ENCODE results near the gene GJB3. TPM values are rescaled to one million over a fixed set of nuclear protein-coding genes. Genes with fewer than 3 reads are reported as not detected.

GJB3 gene
- total and polyA plus RNA-seq, 4 donors: not detected

DNA sequence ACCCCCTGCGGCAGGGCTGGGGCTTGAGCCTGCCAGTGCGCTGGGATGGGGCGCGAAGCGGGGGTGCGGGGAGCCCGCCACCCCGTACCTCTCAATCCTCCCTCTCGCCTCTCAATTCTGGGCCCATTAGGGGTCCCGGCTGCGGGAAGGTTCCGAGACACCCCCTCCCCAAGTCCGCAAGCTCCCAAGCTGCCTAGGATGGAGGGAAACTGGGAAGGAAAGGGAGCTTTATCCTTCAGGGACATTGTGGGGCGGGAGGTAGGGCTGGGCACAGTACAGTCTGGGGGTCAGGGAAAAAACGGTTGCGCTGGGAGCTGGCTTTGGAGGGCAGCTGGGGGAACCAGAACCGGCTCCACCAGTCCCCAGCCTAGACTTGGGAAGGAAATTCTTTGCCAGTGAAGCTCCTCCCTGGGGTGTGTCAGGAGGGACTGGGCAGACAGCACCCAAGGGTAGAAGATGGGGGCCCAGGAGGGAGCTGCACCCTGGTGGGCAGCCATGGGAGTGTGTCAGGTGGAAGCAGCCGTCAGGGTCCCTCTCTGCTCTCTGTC is 904 bp downstream of the GJB3 start:
- no peak for DNase-seq (ENCODE audit: low read depth in 4 of 6, low spot score in 6 of 6)
- no peaks in the 10 kb centered on the region for H3K9me3 ChIP-seq (ENCODE audit: control insufficient read depth, insufficient read depth, low read length)
- H3K27ac ChIP-seq (ENCODE audit: low read depth, low read length): no peak overlapping the region
- H3K4me1 ChIP-seq (ENCODE audit: control insufficient read depth, insufficient read depth, low read length): peaks cover 15% of the 10 kb centered on the region
- peaks cover 6% of the 10 kb centered on the region for H3K36me3 ChIP-seq (ENCODE audit: control insufficient read depth, insufficient read depth, low read length)
- H3K27me3 ChIP-seq (ENCODE audit: control insufficient read depth, insufficient read depth, low read length): peaks cover 41% of the 10 kb centered on the region
- H3K4me3 ChIP-seq (ENCODE audit: low read depth, low read length): no peak overlapping the region
- WGBS (ENCODE audit: insufficient coverage): 2% methylated on average over 11 of the region's 18 CpGs

DNA sequence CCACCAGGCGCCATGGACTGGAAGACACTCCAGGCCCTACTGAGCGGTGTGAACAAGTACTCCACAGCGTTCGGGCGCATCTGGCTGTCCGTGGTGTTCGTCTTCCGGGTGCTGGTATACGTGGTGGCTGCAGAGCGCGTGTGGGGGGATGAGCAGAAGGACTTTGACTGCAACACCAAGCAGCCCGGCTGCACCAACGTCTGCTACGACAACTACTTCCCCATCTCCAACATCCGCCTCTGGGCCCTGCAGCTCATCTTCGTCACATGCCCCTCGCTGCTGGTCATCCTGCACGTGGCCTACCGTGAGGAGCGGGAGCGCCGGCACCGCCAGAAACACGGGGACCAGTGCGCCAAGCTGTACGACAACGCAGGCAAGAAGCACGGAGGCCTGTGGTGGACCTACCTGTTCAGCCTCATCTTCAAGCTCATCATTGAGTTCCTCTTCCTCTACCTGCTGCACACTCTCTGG is 3.8 kb downstream of the GJB3 start:
- H3K4me3 ChIP-seq (ENCODE audit: low read depth, low read length): no peak overlapping the region

DNA sequence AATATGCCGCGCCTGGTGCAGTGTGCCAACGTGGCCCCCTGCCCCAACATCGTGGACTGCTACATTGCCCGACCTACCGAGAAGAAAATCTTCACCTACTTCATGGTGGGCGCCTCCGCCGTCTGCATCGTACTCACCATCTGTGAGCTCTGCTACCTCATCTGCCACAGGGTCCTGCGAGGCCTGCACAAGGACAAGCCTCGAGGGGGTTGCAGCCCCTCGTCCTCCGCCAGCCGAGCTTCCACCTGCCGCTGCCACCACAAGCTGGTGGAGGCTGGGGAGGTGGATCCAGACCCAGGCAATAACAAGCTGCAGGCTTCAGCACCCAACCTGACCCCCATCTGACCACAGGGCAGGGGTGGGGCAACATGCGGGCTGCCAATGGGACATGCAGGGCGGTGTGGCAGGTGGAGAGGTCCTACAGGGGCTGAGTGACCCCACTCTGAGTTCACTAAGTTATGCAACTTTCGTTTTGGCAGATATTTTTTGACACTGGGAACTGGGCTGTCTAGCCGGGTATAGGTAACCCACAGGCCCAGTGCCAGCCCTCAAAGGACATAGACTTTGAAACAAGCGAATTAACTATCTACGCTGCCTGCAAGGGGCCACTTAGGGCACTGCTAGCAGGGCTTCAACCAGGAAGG is 4.3 kb downstream of the GJB3 start:
- Histone ChIP-seq H3K36me3 (ENCODE audit: control insufficient read depth, insufficient read depth, low read length) (peaks cover 6% of the 10 kb centered on the region), H3K4me1 (ENCODE audit: control insufficient read depth, insufficient read depth, low read length) (peaks cover 18% of the 10 kb centered on the region), H3K27ac (ENCODE audit: low read depth, low read length) (no peak overlapping the region), H3K4me3 (ENCODE audit: low read depth, low read length) (no peak overlapping the region), H3K9me3 (ENCODE audit: control insufficient read depth, insufficient read depth, low read length) (no peaks in the 10 kb centered on the region), H3K27me3 (ENCODE audit: control insufficient read depth, insufficient read depth, low read length) (peaks cover 29% of the 10 kb centered on the region)
- DNase-seq (ENCODE audit: low read depth in 4 of 6, low spot score in 6 of 6): no peak
- 89% methylated on average over 22 of the region's 22 CpGs for WGBS (ENCODE audit: insufficient coverage)

More for the DNA sequence above, 3.8 kb downstream of the GJB3 start:
- H3K27ac ChIP-seq (ENCODE audit: low read depth, low read length): no peak overlapping the region
- peaks cover 35% of the 10 kb centered on the region for H3K27me3 ChIP-seq (ENCODE audit: control insufficient read depth, insufficient read depth, low read length)
- 86% methylated on average over 28 of the region's 28 CpGs for WGBS (ENCODE audit: insufficient coverage)
- peaks cover 6% of the 10 kb centered on the region for H3K36me3 ChIP-seq (ENCODE audit: control insufficient read depth, insufficient read depth, low read length)
- H3K9me3 ChIP-seq (ENCODE audit: control insufficient read depth, insufficient read depth, low read length): no peaks in the 10 kb centered on the region
- peaks cover 18% of the 10 kb centered on the region for H3K4me1 ChIP-seq (ENCODE audit: control insufficient read depth, insufficient read depth, low read length)
- no peak for DNase-seq (ENCODE audit: low read depth in 4 of 6, low spot score in 6 of 6)

DNA sequence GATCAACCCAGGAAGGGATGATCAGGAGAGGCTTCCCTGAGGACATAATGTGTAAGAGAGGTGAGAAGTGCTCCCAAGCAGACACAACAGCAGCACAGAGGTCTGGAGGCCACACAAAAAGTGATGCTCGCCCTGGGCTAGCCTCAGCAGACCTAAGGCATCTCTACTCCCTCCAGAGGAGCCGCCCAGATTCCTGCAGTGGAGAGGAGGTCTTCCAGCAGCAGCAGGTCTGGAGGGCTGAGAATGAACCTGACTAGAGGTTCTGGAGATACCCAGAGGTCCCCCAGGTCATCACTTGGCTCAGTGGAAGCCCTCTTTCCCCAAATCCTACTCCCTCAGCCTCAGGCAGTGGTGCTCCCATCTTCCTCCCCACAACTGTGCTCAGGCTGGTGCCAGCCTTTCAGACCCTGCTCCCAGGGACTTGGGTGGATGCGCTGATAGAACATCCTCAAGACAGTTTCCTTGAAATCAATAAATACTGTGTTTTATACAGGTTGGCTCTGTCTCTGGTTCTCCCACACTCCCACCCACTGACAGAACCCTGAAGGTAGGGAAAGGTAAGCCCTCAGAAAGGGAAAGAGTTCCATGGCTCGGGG is 5.0 kb downstream of the GJB3 start:
- WGBS (ENCODE audit: insufficient coverage): 49% methylated on average over 3 of the region's 4 CpGs

DNA sequence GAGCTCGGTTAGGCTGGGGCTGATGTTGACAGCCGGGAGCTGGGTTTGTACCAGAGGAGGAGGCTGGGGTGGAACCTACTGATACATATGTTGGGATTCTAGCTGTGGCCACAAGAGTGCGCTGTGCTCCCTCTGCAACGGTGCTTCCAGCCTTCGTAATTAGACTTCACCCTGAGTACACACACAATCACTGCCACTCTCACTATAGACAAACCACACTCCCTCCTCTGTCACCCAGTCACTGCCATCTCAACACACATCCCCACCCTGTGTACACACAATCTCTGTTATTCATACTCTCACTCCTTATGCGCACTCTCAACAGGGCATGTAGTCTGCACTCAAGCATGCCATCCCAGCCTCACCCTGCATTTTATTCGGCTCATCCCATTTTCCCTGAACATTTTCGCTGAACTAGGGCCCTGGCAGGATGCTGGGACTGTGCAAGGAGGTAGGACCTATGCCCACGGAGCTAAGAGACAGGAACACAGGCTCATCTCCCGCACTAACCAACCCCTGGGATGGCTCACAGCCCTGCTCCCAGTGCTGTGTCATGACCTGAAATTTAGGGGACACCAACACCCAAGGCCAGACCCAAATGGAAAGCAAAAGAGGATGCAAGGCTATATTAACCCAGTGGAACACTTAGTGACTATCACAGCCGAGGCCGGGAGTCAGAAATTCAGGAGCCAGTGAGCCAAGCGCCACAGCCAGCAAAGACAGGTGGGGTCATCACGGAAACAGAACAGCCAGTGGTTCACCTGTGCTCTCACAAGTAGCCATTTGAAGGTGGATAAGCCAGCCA is 5.7 kb downstream of the GJB3 start:
- Histone ChIP-seq H3K36me3 (ENCODE audit: control insufficient read depth, insufficient read depth, low read length) (peaks cover 6% of the 10 kb centered on the region), H3K27ac (ENCODE audit: low read depth, low read length) (no peak overlapping the region), H3K4me3 (ENCODE audit: low read depth, low read length) (no peak overlapping the region), H3K9me3 (ENCODE audit: control insufficient read depth, insufficient read depth, low read length) (no peaks in the 10 kb centered on the region), H3K4me1 (ENCODE audit: control insufficient read depth, insufficient read depth, low read length) (peaks cover 10% of the 10 kb centered on the region), H3K27me3 (ENCODE audit: control insufficient read depth, insufficient read depth, low read length) (peaks cover 16% of the 10 kb centered on the region)
- DNase-seq (ENCODE audit: low read depth in 4 of 6, low spot score in 6 of 6): peak; percentile 36 to 92 (median 60)
- WGBS (ENCODE audit: insufficient coverage): 50% methylated on average over 14 of the region's 14 CpGs

More for the DNA sequence above, 5.0 kb downstream of the GJB3 start:
- peaks cover 6% of the 10 kb centered on the region for H3K36me3 ChIP-seq (ENCODE audit: control insufficient read depth, insufficient read depth, low read length)
- peaks cover 18% of the 10 kb centered on the region for H3K4me1 ChIP-seq (ENCODE audit: control insufficient read depth, insufficient read depth, low read length)
- DNase-seq (ENCODE audit: low read depth in 4 of 6, low spot score in 6 of 6): no peak
- H3K27ac ChIP-seq (ENCODE audit: low read depth, low read length): no peak overlapping the region
- no peak overlapping the region for H3K4me3 ChIP-seq (ENCODE audit: low read depth, low read length)
- no peaks in the 10 kb centered on the region for H3K9me3 ChIP-seq (ENCODE audit: control insufficient read depth, insufficient read depth, low read length)
- peaks cover 23% of the 10 kb centered on the region for H3K27me3 ChIP-seq (ENCODE audit: control insufficient read depth, insufficient read depth, low read length)

DNA sequence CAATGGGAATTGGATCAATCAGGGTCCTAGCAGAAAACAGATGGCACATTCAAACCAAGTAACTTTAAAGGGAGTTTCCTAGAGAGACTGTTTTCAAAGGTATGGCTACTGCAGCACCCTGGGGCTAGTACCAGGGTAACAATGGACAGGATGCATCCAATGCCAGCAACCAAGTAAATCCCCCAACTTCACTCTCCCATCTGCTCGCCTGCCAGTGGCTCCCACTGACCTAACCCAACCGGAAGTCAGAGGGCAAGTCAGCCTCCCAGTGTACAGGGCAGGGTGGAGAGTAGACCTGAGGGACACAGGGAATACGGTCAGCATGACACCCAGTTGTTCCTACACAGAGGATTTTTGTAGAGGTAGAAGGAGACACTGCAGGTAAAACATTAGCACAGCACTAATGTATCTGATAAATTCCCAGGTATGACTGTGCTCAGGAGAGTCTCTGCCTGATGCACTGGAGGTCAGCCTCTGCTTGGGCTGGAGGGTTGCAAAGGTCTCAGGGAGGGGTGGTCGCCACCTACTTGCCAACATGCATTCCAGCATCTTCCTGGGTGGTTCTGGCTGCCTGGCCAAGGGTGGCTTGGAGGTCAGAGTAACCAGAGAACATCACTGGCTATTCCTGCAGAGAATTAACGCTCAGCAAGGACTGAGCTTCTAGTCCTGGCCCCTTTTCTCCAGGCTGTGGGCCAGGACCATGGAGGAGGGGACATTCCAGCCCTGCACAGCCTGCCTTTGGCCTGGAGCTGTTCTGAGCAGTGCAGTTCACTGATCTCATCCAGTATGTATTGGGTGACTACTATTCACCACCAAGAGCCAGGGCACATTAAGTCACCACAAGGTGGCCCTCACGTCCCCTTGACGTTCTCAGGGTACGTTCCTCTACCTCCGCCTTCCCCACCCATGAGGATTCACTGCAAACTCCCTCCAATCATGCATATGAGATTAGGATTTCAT is 6.7 kb downstream of the GJB3 start:
- no peak overlapping the region for H3K27ac ChIP-seq (ENCODE audit: low read depth, low read length)
- no peak for DNase-seq (ENCODE audit: low read depth in 4 of 6, low spot score in 6 of 6)
- H3K27me3 ChIP-seq (ENCODE audit: control insufficient read depth, insufficient read depth, low read length): peaks cover 10% of the 10 kb centered on the region
- peaks cover 6% of the 10 kb centered on the region for H3K36me3 ChIP-seq (ENCODE audit: control insufficient read depth, insufficient read depth, low read length)
- peaks cover 7% of the 10 kb centered on the region for H3K4me1 ChIP-seq (ENCODE audit: control insufficient read depth, insufficient read depth, low read length)
- H3K4me3 ChIP-seq (ENCODE audit: low read depth, low read length): no peak overlapping the region
- WGBS (ENCODE audit: insufficient coverage): 61% methylated on average over 6 of the region's 9 CpGs
- H3K9me3 ChIP-seq (ENCODE audit: control insufficient read depth, insufficient read depth, low read length): no peaks in the 10 kb centered on the region

DNA sequence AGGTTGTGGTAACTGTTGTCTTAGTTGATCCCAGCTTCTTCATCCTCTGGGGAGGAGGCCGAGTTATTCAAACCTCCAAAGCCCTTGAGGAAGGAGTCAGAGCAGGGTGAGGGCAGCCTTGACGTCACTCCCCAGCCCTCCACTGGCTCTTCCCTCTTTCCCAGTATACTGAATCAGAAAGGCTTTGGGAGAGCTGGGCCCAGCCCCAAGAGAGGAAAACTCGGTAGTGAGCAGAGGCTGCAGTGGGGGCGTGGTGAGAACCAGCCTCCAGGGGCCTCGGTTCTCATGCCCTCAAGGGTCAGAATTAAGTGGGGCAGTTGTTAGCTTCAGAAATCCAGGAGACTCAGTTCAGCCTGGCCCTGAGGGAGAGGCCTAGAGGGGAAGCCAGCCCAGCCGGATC is 10.0 kb downstream of the GJB3 start:
- H3K27ac ChIP-seq (ENCODE audit: low read depth, low read length): no peak overlapping the region
- 79% methylated on average over 6 of the region's 6 CpGs for WGBS (ENCODE audit: insufficient coverage)
- DNase-seq (ENCODE audit: low read depth in 4 of 6, low spot score in 6 of 6): no peak

DNA sequence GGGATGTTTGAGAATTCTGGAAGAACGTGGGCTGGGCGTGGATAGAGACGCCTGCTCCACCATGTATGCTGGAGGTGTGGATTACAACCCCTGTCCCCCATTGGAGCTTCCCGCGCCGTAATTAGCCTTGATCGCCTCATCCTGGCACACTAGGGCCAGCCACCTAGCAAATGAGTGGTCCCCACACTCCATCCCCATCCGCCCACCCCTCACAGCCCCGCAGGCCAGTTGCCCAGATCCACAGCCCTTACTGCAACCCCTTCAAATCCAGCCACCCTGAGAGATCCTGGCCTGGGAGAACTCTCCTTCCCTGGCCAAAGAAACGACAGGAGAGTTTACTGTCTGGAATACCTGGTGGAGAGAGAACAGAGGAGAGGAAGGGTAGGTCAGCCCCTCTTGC is 11.4 kb downstream of the GJB3 start:
- H3K27me3 ChIP-seq (ENCODE audit: control insufficient read depth, insufficient read depth, low read length): peaks cover 12% of the 10 kb centered on the region

More for the DNA sequence above, 10.0 kb downstream of the GJB3 start:
- H3K4me3 ChIP-seq (ENCODE audit: low read depth, low read length): no peak overlapping the region
- H3K4me1 ChIP-seq (ENCODE audit: control insufficient read depth, insufficient read depth, low read length): peaks cover 7% of the 10 kb centered on the region
- no peaks in the 10 kb centered on the region for H3K9me3 ChIP-seq (ENCODE audit: control insufficient read depth, insufficient read depth, low read length)
- H3K36me3 ChIP-seq (ENCODE audit: control insufficient read depth, insufficient read depth, low read length): peaks cover 10% of the 10 kb centered on the region
- H3K27me3 ChIP-seq (ENCODE audit: control insufficient read depth, insufficient read depth, low read length): peaks cover 12% of the 10 kb centered on the region

More for the DNA sequence above, 11.4 kb downstream of the GJB3 start:
- no peak overlapping the region for H3K4me3 ChIP-seq (ENCODE audit: low read depth, low read length)
- DNase-seq (ENCODE audit: low read depth in 4 of 6, low spot score in 6 of 6): no peak
- peaks cover 4% of the 10 kb centered on the region for H3K4me1 ChIP-seq (ENCODE audit: control insufficient read depth, insufficient read depth, low read length)
- WGBS (ENCODE audit: insufficient coverage): 84% methylated on average over 8 of the region's 10 CpGs
- H3K9me3 ChIP-seq (ENCODE audit: control insufficient read depth, insufficient read depth, low read length): no peaks in the 10 kb centered on the region
- no peak overlapping the region for H3K27ac ChIP-seq (ENCODE audit: low read depth, low read length)
- peaks cover 10% of the 10 kb centered on the region for H3K36me3 ChIP-seq (ENCODE audit: control insufficient read depth, insufficient read depth, low read length)
